GM21528 (cell line): ENCODE data around the gene RPS3.

Source experiments
- ATAC-seq: cut with Tn5 transposase; IDR thresholded peaks from one replicate; pipeline ENCODE4 v1.9.1; 2021; ENCODE audit warnings: mild to moderate bottlenecking, moderate library complexity; ENCODE audit not compliant: unreplicated experiment, low FRiP score

The RPS3 gene

GRCh38 chr11:75453916-75454655 is 54.8 kb downstream of the RPS3 start:
- ATAC-seq: no peak

- ATAC-seq: no peak
Observed at GRCh38 chr11:75454987-75455386, 55.7 kb downstream of the RPS3 start.
